ENCODE results near the gene TMEM203. TPM values are rescaled to one million over a fixed set of nuclear protein-coding genes. Genes with fewer than 3 reads are reported as not detected.

Gene TMEM203
- total and polyA plus RNA-seq, 12 donors, result 21.7 to 48.4 (median 40.0) TPM

DNA sequence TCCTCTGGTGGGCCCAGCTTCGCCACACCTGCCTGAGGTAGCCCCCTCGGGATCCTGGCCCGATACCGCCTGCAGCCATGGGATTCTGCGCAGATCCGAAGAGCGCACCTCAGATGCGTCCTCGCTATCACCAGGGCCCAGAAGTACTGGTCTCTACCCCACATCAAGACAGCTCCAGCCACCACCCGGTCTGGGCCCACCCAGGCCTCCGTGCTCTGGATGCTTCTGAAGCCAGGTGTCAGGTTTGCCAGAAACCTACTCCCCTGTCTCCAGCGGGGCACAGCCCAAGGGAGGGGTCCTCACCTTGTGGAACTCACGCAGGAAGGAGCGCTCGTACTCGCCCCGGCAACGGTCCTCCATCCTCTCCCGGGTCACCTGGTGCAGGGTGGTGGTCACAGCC, 19.5 kb downstream of the TMEM203 start:
- TF ChIP-seq CTCF (IDR thresholded peaks at IDR 0.05) (no peak), POLR2A (IDR thresholded peaks at IDR 0.05) (no peak)
- Histone ChIP-seq H3K4me3 (no peak overlapping the region), H3K9me3 (replicated peaks in 1 of 3) (no peaks in the 10 kb centered on the region), H3K4me1 (replicated peaks in 1 of 2) (peaks cover 20 to 32% of the 10 kb centered on the region in 2 donors), H3K27ac (no peak overlapping the region), H3K36me3 (replicated peaks in 1 of 2) (peaks cover 0 to 59% of the 10 kb centered on the region in 2 donors), H3K27me3 (no peaks in the 10 kb centered on the region)
- WGBS, 4 donors, result 90 to 95% (median 92%) methylated on average over 2 to 19 of the region's 19 CpGs
- DNase-seq, result no peak
- intact Hi-C loops (cut with DNase I), result no loop called here

- WGBS, 4 donors, result 87 to 95% (median 91%) methylated on average over 7 to 48 of the region's 48 CpGs
- Histone ChIP-seq H3K27me3 (no peaks in the 10 kb centered on the region), H3K4me1 (replicated peaks in 1 of 2) (peaks cover 19 to 29% of the 10 kb centered on the region in 2 donors), H3K36me3 (replicated peaks in 1 of 2) (peaks cover 0 to 59% of the 10 kb centered on the region in 2 donors), H3K9me3 (replicated peaks in 1 of 3) (no peaks in the 10 kb centered on the region), H3K4me3 (no peak overlapping the region), H3K27ac (no peak overlapping the region)
- no peak for DNase-seq
- no peak for TF ChIP-seq POLR2A (IDR thresholded peaks at IDR 0.05)
- no peak for TF ChIP-seq CTCF (IDR thresholded peaks at IDR 0.05)
- intact Hi-C loops (cut with DNase I), result no loop called here
These were observed 20.4 kb downstream of the TMEM203 start for GRCh38 chr9:137184881-137185660.

DNA sequence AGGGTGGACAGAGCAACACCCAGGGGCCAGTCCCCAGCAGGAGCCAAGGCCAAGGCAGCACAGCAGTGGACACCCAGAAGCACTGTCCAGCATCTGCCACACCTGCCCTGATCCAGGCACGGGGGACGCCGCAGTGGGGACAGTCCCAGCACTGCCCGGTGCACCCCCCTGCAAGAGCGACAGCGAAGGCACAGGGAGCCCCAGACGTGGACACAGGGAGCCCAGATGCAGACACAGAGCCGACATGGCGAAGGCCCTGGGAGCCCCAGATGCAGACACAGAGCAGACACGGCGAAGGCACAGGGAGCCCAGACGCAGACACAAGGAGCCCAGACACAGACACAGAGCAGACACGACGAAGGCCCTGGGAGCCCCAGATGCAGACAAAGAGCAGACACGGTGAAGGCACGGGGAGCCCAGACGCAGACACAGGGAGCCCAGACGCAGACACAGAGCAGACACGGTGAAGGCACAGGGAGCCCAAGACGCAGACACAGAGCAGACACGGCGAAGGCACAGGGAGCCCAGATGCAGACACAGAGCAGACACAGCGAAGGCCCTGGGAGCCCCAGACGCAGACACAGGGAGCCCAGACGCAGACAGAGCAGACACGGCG, 21.4 kb downstream of the TMEM203 start:
- intact Hi-C loops (cut with DNase I), result no loop called here
- Histone ChIP-seq H3K4me3 (no peak overlapping the region), H3K27ac (no peak overlapping the region), H3K36me3 (replicated peaks in 1 of 2) (peaks cover 0 to 64% of the 10 kb centered on the region in 2 donors), H3K9me3 (replicated peaks in 1 of 3) (no peaks in the 10 kb centered on the region), H3K4me1 (replicated peaks in 1 of 2) (peaks cover 9 to 19% of the 10 kb centered on the region in 2 donors), H3K27me3 (no peaks in the 10 kb centered on the region)
- TF ChIP-seq POLR2A (IDR thresholded peaks at IDR 0.05) (no peak), CTCF (IDR thresholded peaks at IDR 0.05) (no peak)
- WGBS, 4 donors, result 89 to 92% (median 91%) methylated on average over 19 to 27 of the region's 27 CpGs
- DNase-seq, result no peak

- H3K36me3 ChIP-seq (replicated peaks in 1 of 2), result peaks cover 0 to 64% of the 10 kb centered on the region in 2 donors
- no peak for DNase-seq
- 90 to 100% (median 92%) methylated on average over 1 to 17 of the region's 17 CpGs for WGBS, 4 donors
- no peak for TF ChIP-seq CTCF (IDR thresholded peaks at IDR 0.05)
- no peak for TF ChIP-seq POLR2A (IDR thresholded peaks at IDR 0.05)
- no peaks in the 10 kb centered on the region for H3K27me3 ChIP-seq
- H3K27ac ChIP-seq, result no peak overlapping the region
- H3K4me3 ChIP-seq, result no peak overlapping the region
- intact Hi-C loops (cut with DNase I), result no loop called here
- peaks cover 17 to 26% of the 10 kb centered on the region in 2 donors for H3K4me1 ChIP-seq (replicated peaks in 1 of 2)
- no peaks in the 10 kb centered on the region for H3K9me3 ChIP-seq (replicated peaks in 1 of 3)
These were observed 22.6 kb downstream of the TMEM203 start for GRCh38 chr9:137182836-137183235.
